ENCODE measurements around the gene TULP3.
"Not testable (repeated sequence)": the region's sequence is repeated elsewhere in the genome, so short reads cannot be mapped to it uniquely, and the experiment has no call there.

The TULP3 gene, protein sequence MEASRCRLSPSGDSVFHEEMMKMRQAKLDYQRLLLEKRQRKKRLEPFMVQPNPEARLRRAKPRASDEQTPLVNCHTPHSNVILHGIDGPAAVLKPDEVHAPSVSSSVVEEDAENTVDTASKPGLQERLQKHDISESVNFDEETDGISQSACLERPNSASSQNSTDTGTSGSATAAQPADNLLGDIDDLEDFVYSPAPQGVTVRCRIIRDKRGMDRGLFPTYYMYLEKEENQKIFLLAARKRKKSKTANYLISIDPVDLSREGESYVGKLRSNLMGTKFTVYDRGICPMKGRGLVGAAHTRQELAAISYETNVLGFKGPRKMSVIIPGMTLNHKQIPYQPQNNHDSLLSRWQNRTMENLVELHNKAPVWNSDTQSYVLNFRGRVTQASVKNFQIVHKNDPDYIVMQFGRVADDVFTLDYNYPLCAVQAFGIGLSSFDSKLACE

DNA sequence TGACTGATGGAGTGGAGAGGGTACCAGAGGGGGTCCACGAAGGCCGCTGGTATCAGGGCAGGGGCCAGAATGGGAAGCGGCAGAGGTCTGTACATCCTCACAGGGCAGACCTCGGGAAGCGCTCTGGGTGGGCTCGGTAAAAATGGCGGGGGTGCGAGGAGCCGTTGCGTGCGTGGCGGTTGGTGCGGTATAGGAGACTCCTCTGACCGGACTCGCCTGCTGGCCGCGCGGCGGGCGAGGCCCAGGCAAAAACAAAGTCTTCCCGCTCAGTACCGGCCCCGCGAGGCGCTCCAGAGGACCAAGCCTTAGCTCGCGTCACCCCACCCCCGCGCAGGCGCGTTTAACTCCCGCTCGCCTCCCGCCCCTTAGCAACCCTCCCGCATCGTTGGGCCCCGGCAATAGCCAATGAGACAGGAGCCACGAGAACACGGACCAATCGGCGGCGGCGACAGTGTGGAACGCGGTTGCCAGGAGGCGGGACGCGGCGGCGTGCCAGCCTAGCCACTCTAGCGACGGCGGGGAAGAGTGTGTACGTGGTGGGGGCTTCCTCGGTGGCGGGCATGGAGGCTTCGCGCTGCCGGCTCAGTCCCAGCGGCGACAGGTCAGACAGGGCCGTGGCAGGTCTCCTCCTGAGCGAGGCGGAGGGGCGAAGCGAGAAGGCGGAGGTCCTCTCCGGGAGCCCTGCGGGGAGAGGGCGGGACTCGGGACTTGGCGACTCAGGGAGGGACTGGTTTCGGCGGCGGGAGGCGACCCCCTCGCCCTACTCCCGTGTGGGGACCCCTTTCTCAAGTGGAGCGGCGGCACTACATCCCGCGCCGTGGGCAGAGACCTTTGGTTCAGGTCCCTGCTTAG is at the start of gene TULP3:
TULP3 (plus strand) TSS at position 504 of the 852 bp plus-strand sequence; CDS start at position 561, 57 bp downstream.
- peak; percentile 95 to 96 for DNase-seq (ENCODE audit: low read depth in 2 of 2)

- DNase-seq (ENCODE audit: low read depth in 2 of 2), result no peak
Observed at GRCh38 chr12:2841056-2841650, 49.5 kb upstream of the TULP3 start.

GRCh38 chr12:2842948-2843347 is 47.7 kb upstream of the TULP3 start:
- no peak for DNase-seq (ENCODE audit: low read depth in 2 of 2)

DNA sequence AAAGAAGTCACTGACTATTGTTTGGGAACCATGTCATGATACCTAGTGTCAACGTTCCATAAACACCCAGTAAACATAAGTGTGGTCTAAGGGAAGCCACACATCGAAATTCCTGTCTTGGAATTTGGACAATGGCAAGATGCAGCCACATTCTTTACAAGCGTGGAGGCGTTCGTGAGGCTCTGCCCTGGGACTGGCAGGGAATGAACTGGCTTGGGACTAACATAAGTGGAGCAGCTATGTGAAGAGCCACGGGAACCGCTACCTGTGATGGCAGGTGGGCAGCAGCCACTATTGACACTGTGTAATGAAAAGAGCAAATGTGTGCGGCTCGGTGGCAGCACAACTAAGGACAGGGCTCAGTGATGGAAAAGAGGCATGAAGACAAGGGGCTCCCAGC is 45.9 kb upstream of the TULP3 start:
- no peak for DNase-seq (ENCODE audit: low read depth in 2 of 2)

DNA sequence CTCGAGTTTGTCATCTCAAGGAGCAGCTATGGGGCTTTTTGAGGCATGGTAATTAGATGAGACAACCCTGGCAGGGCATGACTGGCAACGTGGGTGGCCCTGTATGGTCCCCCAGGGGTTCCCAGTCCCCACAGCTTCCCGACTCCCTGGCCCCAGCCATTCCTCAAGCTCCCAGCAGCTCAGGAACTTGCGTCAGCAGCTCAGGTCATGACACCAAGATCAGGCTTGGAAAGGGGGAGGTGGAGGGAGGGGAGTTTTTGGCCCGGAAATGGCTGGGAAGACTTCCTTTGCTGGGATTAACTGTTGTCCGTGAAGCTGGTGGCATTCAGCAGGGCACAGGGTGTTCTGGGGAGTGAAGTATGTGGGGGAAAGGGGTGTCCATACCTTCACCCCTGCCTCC is 45.4 kb upstream of the TULP3 start:
- DNase-seq (ENCODE audit: low read depth in 2 of 2), result no peak

DNA sequence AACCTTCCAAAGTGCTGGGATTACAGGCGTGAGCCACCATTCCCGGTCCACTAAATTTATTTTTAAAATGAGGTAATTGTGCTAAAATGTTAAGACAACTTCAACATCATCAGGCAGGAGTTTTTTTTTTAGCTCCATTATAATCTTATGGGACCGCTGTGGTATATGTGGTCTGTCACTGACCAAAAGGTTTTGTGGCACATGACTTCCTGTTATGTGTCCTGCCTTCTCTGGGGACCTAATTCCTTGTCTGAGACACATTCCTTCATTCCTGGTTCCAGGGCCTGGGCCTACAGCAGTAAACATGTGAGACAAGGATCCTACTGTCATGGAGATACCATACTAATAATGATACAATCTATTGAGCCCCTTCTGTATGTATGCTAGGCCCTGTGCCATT is 38.8 kb upstream of the TULP3 start:
- DNase-seq (ENCODE audit: low read depth in 2 of 2), result no peak

- DNase-seq (ENCODE audit: low read depth in 2 of 2), result peak; percentile 35 to 56
Observed at GRCh38 chr12:2853626-2854025, 37.1 kb upstream of the TULP3 start.

GRCh38 chr12:2854669-2855453 is 35.8 kb upstream of the TULP3 start:
- no peak for DNase-seq (ENCODE audit: low read depth in 2 of 2)

DNA sequence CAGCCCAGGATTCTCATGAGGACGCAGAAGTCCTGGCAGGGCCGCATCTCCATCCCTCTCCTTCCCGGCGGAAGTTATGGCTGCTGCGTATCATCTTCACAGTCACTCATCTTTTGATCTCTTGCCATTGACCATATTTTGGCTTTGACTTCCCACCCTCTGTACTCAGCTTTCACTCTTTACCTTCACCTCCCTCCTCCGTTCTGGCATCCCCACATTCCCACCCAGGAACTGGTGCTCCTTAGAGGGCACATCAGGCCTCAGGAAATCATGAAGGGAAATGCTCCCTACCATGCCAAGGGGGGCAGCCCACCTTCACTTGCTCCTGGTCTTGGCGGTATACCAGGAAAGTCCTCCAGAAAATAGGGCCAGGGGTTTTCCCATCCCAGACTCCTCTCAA is 35.1 kb upstream of the TULP3 start:
- DNase-seq (ENCODE audit: low read depth in 2 of 2), result no peak

DNA sequence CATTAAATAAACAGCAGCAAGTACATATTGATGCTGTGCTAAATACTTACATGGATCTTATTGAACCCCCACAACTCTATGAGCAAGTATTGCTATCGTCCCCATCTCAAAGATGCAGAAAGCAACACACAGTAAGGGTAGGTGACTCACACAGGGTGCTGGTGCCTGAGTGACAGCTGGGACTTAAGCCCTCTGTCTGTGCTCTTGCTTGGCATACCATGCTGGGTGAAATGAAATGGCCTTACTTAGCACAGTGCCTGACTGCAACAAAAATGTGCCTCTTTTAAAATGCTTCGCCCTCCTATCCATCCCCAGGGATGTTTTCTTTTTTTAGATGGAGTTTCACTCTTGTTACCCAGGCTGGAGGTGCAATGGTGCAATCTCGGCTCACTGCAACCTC is 34.6 kb upstream of the TULP3 start:
- no peak for DNase-seq (ENCODE audit: low read depth in 2 of 2)

DNA sequence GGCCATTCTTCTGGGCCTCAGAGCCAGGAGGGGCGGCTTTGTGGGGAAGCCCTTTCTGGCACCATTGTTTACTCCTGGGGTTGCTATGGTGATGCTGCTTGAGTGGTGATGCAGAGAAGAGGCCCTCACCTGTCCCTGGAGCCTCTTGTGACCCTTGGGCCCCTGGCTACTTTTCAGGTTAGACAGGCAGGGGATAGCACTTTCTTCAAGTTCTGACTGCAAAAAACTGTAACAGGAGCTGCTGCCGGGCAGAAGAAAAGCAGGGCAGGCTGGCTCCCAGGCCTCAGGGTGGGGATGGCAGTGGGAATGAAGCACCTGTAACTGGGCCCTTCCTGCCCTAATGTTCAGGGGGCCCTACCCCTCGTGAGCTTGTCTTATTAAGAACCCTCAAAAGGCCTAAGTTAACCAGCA is 33.7 kb upstream of the TULP3 start, which contains the start of gene TEX52:
TEX52 (minus strand) TSS at position 19 of the 411 bp plus-strand sequence; CDS start at position 6, 13 bp downstream.
- DNase-seq (ENCODE audit: low read depth in 2 of 2), result no peak

DNA sequence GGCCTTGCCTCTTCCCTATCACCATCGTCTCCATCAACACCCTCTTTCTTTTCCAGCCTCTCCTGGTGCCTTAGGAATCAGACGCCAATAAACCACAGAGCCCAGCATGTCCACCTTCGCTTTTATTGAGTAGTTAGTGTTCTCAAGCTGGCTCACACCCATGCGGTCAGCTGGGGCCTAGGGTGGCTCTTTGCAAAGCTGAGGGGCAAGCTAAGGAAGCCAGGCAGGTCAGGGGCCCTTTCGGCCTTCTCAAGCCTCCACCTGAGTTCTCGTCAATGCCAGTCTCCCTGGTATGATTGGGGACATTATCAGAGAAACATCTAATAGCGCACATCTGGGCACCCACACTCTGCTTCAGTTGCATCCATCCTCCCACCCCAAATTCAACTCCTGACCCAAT is 33.1 kb upstream of the TULP3 start:
- DNase-seq (ENCODE audit: low read depth in 2 of 2), result no peak

GRCh38 chr12:2858334-2858733 is 32.4 kb upstream of the TULP3 start:
- DNase-seq (ENCODE audit: low read depth in 2 of 2), result no peak

DNA sequence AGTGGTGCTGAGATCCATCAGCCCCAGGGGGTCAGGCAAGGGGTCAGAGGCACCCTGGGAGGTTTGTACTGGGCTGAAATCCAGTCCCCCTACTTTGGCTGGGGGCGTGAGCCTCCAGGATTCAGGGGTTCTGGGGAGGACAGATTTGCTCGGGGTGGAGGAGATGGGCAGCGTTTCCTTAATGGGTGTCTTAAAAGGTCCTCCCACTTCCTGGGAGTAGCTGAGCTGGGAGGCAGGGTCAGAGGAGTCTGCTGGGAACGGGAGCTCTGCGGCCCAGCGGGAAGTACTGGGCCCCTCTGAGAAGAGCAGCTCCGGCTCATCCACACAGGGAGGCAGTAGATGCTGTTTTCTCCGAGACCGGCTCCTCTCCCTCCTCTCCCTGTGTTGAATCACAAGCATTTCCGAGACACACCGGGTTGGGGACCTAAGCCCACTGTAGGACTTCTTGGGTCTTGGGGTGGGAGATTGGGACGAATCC is 31.7 kb upstream of the TULP3 start:
- no peak for DNase-seq (ENCODE audit: low read depth in 2 of 2)

- no peak for DNase-seq (ENCODE audit: low read depth in 2 of 2)
Observed at GRCh38 chr12:2860170-2860569, 30.5 kb upstream of the TULP3 start.

DNA sequence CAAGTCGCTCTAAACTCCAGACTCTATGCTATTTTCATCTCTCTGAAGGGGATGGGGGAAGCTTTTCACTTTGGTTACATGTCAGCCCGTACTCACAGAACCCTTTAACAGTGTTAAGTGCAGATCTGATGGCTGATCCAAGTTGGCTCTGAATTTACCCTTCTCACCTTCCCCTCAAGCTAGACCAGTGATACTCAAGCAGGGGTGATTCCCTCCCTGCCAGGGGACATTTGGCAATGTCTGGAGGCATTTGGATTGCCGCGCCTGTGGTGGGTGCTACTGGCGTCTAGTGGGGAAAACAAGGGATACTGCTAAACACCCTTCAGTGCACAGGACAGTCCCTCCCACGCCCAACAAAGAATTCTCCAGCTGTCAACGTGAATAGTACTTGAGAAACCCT is 27.8 kb upstream of the TULP3 start:
- no peak for DNase-seq (ENCODE audit: low read depth in 2 of 2)

- not testable (repeated sequence) for DNase-seq (ENCODE audit: low read depth in 2 of 2)
Observed at GRCh38 chr12:2863402-2863801, 27.3 kb upstream of the TULP3 start.

GRCh38 chr12:2864198-2864597 is 26.5 kb upstream of the TULP3 start:
- no peak for DNase-seq (ENCODE audit: low read depth in 2 of 2)

DNA sequence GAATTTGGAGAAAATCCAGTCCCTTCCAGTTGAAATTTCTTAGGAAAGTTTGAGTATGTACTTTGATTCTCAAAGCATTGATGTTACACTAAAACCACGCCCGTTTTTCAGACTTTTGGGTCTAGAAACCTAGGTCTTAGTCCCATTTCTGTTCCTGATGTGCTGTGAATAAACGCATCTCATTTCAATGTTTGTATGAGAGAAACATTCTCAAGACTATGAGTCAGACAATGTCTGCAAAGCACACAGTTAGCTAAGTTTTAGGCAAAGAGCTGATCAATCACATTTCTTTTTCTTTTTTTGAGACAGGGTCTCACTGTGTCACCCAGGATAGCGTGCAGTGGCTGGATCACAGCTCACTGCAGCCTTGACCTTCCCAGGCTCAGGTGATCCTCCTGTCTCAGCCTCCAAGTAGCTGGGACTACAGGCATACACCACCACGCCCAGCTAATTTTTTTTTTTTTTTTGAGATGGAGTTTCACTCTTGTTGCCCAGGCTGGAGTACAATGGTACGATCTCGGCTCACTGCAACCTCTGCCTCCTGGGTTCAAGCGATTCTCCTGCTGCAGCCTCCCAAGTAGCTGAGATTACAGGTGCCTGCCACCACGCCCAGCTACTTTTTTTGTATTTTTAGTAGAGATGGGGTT is 21.6 kb upstream of the TULP3 start:
- not testable (repeated sequence) for DNase-seq (ENCODE audit: low read depth in 2 of 2)

- no peak for DNase-seq (ENCODE audit: low read depth in 2 of 2)
Observed at GRCh38 chr12:2876431-2877046, 14.2 kb upstream of the TULP3 start.
